ENCODE measurements around the gene OR52M1.
"Not testable (repeated sequence)": the region's sequence is repeated elsewhere in the genome, so short reads cannot be mapped to it uniquely, and the experiment has no call there.

The OR52M1 gene

GRCh38 chr11:4544891-4545290, at the start of gene OR52M1:
TSS of gene OR52M1 (plus strand) at chr11:4545191. CDS start at chr11:4545191, 0 bp downstream.
- no peak for DNase-seq

GRCh38 chr11:4495487-4495886, 49.5 kb upstream of the OR52M1 start:
- no peak for DNase-seq

GRCh38 chr11:4495986-4496385, 49.0 kb upstream of the OR52M1 start:
- no peak for DNase-seq

- no peak for DNase-seq
Measured at GRCh38 chr11:4496557-4497248, 48.3 kb upstream of the OR52M1 start.

- DNase-seq = no peak
Measured at GRCh38 chr11:4508886-4509285, 36.1 kb upstream of the OR52M1 start.

GRCh38 chr11:4511282-4512245, 33.4 kb upstream of the OR52M1 start:
- DNase-seq = no peak

GRCh38 chr11:4514196-4514595, 30.8 kb upstream of the OR52M1 start:
- DNase-seq = no peak

- DNase-seq = no peak
Measured at GRCh38 chr11:4522339-4522738, 22.7 kb upstream of the OR52M1 start.

- DNase-seq = no peak
Measured at GRCh38 chr11:4522752-4523151, 22.2 kb upstream of the OR52M1 start.

- no peak for DNase-seq
Measured at GRCh38 chr11:4523666-4524065, 21.3 kb upstream of the OR52M1 start.

GRCh38 chr11:4527926-4528325, 17.1 kb upstream of the OR52M1 start:
- no peak for DNase-seq

GRCh38 chr11:4531686-4532085, 13.3 kb upstream of the OR52M1 start:
- not testable (repeated sequence) for DNase-seq

GRCh38 chr11:4539603-4540219, 5.3 kb upstream of the OR52M1 start:
- DNase-seq = peak; percentile 43

- no peak for DNase-seq
Measured at GRCh38 chr11:4541071-4541470, 3.9 kb upstream of the OR52M1 start.

GRCh38 chr11:4543561-4543960, 1.4 kb upstream of the OR52M1 start:
- DNase-seq = no peak

GRCh38 chr11:4546878-4547277, 1.9 kb downstream of the OR52M1 start:
- no peak for DNase-seq

GRCh38 chr11:4547416-4547815, 2.4 kb downstream of the OR52M1 start:
- DNase-seq = no peak

GRCh38 chr11:4551346-4551979, 6.5 kb downstream of the OR52M1 start:
- no peak for DNase-seq

GRCh38 chr11:4559527-4560440, 14.8 kb downstream of the OR52M1 start:
- no peak for DNase-seq

GRCh38 chr11:4560467-4560866, 15.5 kb downstream of the OR52M1 start:
- no peak for DNase-seq

- DNase-seq = no peak
Measured at GRCh38 chr11:4565371-4565770, 20.4 kb downstream of the OR52M1 start.

GRCh38 chr11:4569075-4569474, 24.1 kb downstream of the OR52M1 start:
- no peak for DNase-seq
